Stimulated activated naive CD8-positive, alpha-beta T cell treated with anti-CD3 and anti-CD28 coated beads, Interleukin-15, amount 100 ng/mL, for 72 hours (primary cell): Measurements from ENCODE around the gene ESCO1.
A peak's percentile ranks its signal among the peaks of the same experiment; 100 is the strongest.
"Not testable (repeated sequence)": the region's sequence is repeated elsewhere in the genome, so short reads cannot be mapped to it uniquely, and the experiment has no call there.

Experiments used
- ATAC-seq: fragments of 150-1000 bp; cut with Tn5 transposase; 2 replicates; pipeline ENCODE4 v1.10.0; 2021; ENCODE audit warnings: mild to moderate bottlenecking, moderate library complexity
- DNase-seq, 2 donors: peaks; one replicate each; pipeline ENCODE4 v3.0.0; 2021 to 2022
- H3K27ac Mint-ChIP-seq, 2 donors: one replicate each; pipeline ENCODE4 v1.8.0; 2022; ENCODE audit warnings: mild to moderate bottlenecking in 2 of 2, mixed read lengths in 2 of 2, moderate library complexity in 2 of 2
- H3K27me3 Mint-ChIP-seq: one replicate; pipeline ENCODE4 v1.8.0; 2022; ENCODE audit warnings: mixed read lengths
- H3K4me1 Mint-ChIP-seq: one replicate; pipeline ENCODE4 v1.8.0; 2022; ENCODE audit warnings: mild to moderate bottlenecking, mixed read lengths
- H3K4me3 Mint-ChIP-seq, 2 donors: one replicate each; pipeline ENCODE4 v1.8.0; 2022; ENCODE audit warnings: mild to moderate bottlenecking in 2 of 2, mixed read lengths in 2 of 2, moderate library complexity in 1 of 2
- H3K9me3 Mint-ChIP-seq, 2 donors: one replicate each; pipeline ENCODE4 v1.8.0; 2022; ENCODE audit warnings: mixed read lengths in 2 of 2

Gene ESCO1

DNA sequence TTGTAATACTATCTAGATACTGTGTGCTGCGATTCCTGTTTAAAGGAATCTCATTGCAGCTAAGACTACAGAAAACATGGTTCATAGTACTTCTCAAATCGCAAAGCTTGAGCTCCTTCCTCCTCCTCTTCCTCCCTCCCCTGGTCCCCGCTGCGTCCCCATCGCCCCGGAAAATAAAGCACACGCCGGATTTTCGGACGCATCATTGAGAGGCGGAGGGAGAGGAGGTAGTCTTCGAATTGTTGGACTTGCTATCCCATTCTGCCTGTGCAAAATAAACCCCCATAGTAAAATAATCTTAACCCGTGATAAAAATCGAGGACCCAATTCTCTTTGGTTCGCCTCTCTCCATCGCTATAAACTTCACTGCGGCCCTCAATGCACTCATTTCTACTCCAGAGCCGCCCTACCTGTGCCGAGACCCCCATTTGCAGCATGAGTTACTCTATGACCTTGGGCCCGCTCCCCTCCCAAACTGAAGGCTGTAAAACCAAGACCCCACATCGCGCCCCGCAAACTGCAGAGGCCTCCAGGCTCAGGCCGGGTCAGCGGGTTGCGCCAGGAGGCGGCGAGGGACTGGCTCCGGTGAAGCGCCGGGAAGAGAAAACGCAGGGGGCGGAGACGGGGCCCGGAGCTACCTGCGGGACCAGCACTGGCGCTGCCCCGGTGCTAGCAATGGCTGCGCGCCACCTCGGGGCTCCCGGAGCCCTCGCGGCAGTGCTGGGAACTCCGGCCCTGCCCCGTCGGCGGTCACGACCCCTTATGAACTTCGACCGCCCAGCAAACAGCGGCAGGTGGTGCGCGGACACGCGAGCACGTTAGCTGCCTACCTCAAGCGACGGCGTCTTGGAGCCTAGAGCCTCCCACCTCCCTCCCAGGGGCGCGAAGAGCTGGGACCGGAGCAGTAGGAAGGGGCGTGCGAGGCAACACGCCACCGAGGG is 649 bp downstream of the ESCO1 start:
- peak; percentile 69 for ATAC-seq
- H3K27me3 Mint-ChIP-seq, result no peaks in the 10 kb centered on the region
- no peaks in the 10 kb centered on the region for H3K9me3 Mint-ChIP-seq
- DNase-seq, result peak in 1 of 2 donors; percentile 17
- peak overlapping the region; percentile 87 to 100 for H3K4me3 Mint-ChIP-seq
- peak overlapping the region; percentile 92 to 94 for H3K27ac Mint-ChIP-seq
- peaks cover 44% of the 10 kb centered on the region for H3K4me1 Mint-ChIP-seq

DNA sequence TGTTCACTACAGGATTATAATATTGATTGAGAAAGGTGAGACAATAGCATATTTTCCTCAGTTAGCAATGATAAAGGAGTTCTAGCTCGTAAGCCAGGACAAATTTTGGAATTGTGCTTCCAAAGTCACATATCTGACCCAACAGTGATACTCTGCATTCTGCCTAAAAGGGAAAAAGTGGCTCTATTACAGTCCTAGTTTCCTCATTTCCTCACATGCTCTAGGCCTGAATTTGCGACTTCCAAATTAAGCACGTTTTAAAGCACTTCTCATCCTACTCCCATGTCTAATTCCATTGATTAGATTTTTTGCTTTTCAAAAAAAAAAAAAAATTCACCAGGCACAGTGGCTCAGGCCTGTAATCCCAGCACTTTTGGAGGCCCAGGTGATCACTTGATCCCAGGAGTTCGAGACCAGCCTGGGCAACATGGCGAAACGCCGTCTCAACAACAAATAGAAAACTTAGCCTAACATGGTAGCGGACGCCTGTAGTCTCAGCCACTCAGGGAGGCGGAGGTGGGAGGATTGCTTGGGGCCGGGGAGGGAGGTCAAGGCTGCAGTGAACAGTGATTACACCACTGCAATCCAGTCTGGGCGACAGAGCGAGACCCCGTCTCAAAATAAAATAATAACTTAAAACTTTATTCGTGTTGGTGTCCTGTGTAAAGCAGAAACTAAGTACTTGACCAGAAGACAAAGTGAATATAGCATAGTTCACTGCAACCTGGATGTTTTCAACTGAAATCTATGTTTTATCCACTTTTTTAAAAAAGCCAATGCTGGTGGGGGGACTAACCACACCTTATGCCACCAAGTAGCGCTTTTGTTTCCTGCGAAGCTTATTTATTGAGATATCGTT is 1.5 kb downstream of the ESCO1 start:
- ATAC-seq (no peak), DNase-seq (no peak)
- Mint-ChIP-seq H3K9me3 (no peaks in the 10 kb centered on the region), H3K27me3 (no peaks in the 10 kb centered on the region), H3K4me3 (peak overlapping the region; percentile 87 to 100), H3K4me1 (peaks cover 46% of the 10 kb centered on the region), H3K27ac (peak overlapping the region; percentile 92 to 94)

GRCh38 chr18:21597620-21598019 is 2.9 kb downstream of the ESCO1 start:
- H3K4me3 Mint-ChIP-seq, result peak overlapping the region in 1 of 2 donors; percentile 22
- H3K4me1 Mint-ChIP-seq, result peaks cover 51% of the 10 kb centered on the region
- ATAC-seq (no peak), DNase-seq (no peak)
- H3K27me3 Mint-ChIP-seq, result no peaks in the 10 kb centered on the region
- no peaks in the 10 kb centered on the region for H3K9me3 Mint-ChIP-seq
- H3K27ac Mint-ChIP-seq, result no peak overlapping the region

- ATAC-seq, result no peak
- DNase-seq, result no peak
- H3K27me3 Mint-ChIP-seq, result no peaks in the 10 kb centered on the region
- no peak overlapping the region for H3K4me3 Mint-ChIP-seq
- H3K4me1 Mint-ChIP-seq, result peaks cover 36% of the 10 kb centered on the region
- peak overlapping the region in 1 of 2 donors; percentile 86 for H3K27ac Mint-ChIP-seq
- H3K9me3 Mint-ChIP-seq, result no peaks in the 10 kb centered on the region
Measured at GRCh38 chr18:21593540-21594257, 6.8 kb downstream of the ESCO1 start.

- H3K27ac Mint-ChIP-seq, ATAC-seq, H3K4me3 Mint-ChIP-seq, H3K9me3 Mint-ChIP-seq, H3K27me3 Mint-ChIP-seq, DNase-seq: not testable (repeated sequence)
- H3K4me1 Mint-ChIP-seq, result peaks cover 26% of the 10 kb centered on the region
Measured at GRCh38 chr18:21592361-21592760, 8.1 kb downstream of the ESCO1 start.

DNA sequence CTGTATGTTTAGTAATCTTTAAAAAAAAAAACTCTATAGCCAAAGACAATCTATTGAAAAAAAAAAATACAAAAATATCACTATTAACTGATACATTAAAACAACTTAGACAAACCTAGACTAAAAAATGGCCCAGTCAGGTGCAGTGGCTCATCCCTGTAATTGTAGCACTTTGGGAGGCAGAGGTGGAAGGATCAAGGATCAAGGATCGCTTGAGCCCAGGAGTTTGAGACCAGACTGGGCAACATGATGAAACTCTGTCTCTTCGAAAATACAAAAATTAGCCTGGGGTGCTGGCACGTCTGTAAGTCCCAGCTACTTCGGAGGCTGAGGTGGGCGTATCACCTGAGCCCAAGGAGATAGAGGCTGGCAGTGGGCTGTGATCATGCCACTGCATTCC is 16.1 kb downstream of the ESCO1 start:
- H3K27ac Mint-ChIP-seq, result no peak overlapping the region
- peaks cover 8% of the 10 kb centered on the region for H3K4me1 Mint-ChIP-seq
- H3K4me3 Mint-ChIP-seq, result no peak overlapping the region

DNA sequence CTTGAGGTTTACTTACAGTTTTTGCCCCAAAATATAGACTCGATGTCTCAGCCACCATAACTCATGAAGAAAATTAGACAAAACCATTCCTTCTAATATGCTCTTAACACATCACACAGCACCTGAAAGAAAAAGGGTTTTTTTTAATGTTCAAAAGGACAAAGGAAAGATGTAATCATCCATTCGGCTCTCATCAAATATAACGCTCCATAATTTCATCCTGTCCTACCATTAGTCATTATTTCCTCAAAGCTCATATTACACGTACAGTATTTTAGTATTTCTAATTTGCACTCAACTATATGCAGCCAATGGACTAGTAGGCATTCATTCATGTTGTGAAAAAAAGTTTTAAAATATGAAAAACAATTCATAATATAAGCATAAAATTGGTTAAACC is 24.8 kb downstream of the ESCO1 start:
- no peak for ATAC-seq
- Mint-ChIP-seq H3K27me3 (no peaks in the 10 kb centered on the region), H3K4me1 (no peaks in the 10 kb centered on the region), H3K4me3 (no peak overlapping the region), H3K9me3 (no peaks in the 10 kb centered on the region), H3K27ac (no peak overlapping the region)
- no peak for DNase-seq

More for the DNA sequence above, 16.1 kb downstream of the ESCO1 start:
- no peak for ATAC-seq
- Mint-ChIP-seq H3K27me3 (no peaks in the 10 kb centered on the region), H3K9me3 (no peaks in the 10 kb centered on the region)
- DNase-seq, result no peak

DNA sequence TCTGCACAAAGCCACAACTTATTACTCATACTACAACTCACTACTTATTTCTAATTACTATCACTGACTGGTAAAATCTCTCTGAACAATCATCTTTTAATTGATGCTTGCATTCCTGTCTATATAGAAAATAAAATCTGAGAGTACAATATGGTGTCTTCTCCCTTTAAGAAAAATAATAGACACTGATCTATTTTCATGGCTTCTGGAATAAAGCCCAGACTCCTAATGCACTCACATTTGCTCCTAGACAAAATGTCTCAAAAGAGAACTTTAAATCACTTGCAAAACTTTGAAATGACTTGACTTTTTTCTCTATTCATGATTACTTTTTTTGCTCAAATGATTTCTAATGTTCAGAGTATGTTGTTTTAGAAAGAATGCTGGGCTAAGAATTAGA is 28.7 kb downstream of the ESCO1 start:
- Mint-ChIP-seq H3K9me3 (no peaks in the 10 kb centered on the region), H3K27me3 (no peaks in the 10 kb centered on the region), H3K4me3 (no peak overlapping the region), H3K27ac (no peak overlapping the region), H3K4me1 (no peaks in the 10 kb centered on the region)
- ATAC-seq (no peak), DNase-seq (no peak)

DNA sequence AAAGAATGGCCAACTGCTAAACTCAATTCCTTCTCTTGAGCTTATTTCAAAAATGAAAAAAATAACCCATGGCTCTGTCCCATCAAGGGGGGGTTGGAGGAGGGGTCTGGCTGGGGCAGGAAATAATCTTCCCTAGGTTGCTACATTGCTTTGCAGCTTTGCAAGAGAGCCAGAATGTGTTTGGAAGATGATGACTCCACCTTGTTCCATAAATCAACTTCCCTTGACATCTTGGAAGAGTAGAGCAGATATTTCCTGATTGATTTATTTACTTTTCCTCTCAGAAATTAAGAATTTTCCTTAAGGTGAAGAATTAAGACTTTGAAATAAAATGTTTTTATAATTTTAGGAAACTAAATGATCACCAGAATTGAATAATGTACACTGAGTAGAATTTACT is 41.3 kb downstream of the ESCO1 start:
- Mint-ChIP-seq H3K9me3 (no peaks in the 10 kb centered on the region), H3K4me3 (no peak overlapping the region), H3K4me1 (no peaks in the 10 kb centered on the region), H3K27ac (no peak overlapping the region), H3K27me3 (no peaks in the 10 kb centered on the region)
- no peak for ATAC-seq
- no peak for DNase-seq

GRCh38 chr18:21557607-21558253 is 42.8 kb downstream of the ESCO1 start:
- H3K27me3 Mint-ChIP-seq, result no peaks in the 10 kb centered on the region
- DNase-seq (no peak), ATAC-seq (no peak)
- peaks cover 2% of the 10 kb centered on the region for H3K4me1 Mint-ChIP-seq
- no peak overlapping the region for H3K4me3 Mint-ChIP-seq
- H3K9me3 Mint-ChIP-seq, result peaks cover under 1 to 2% of the 10 kb centered on the region in 2 donors
- H3K27ac Mint-ChIP-seq, result peak overlapping the region in 1 of 2 donors; percentile 25

DNA sequence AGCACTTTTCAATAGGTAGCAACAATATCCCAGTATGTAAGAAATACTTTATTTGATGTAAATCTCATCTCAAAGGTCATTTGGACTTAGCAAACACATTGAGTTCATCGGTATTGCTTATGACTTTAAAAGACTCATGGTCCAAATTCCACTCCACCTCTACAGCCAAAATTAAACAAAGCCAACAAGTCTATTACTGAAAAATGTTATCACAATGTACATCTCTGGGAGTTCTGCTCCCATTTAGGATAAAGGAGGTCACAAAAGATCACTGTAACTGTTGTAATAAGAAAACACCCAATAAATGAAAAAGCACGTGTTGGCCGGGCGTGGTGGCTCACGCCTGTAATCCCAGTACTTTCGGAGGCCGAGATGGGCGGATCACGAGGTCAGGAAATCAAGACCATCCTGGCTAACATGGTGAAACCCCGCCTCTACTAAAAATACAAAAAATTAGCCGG is 50.0 kb downstream of the ESCO1 start:
- no peak overlapping the region for H3K4me3 Mint-ChIP-seq
- no peak for DNase-seq
- no peak for ATAC-seq
- no peaks in the 10 kb centered on the region for H3K27me3 Mint-ChIP-seq
- no peak overlapping the region for H3K27ac Mint-ChIP-seq
- peaks cover 8 to 14% of the 10 kb centered on the region in 2 donors for H3K9me3 Mint-ChIP-seq
- peaks cover 13% of the 10 kb centered on the region for H3K4me1 Mint-ChIP-seq

DNA sequence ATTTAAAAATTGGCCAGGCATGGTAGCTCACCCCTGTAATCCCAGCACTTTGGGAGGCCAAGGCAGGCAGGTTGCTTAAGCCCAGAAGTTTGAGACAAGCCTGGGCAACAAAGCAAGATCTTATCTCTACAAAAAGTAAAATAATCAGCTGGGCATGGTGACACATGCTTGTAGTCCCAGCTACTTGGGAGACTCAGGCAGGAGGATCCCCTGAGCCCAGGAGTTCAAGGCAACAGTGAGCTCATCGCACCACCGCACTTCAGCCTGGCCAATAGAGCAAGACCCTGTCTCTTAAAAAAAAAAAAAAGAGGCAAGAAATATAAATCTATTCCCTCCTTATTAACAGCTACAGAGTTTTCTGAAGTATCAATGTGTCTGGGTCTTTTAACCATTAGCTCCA is 51.9 kb downstream of the ESCO1 start:
- no peak for DNase-seq
- Mint-ChIP-seq H3K4me1 (peaks cover 13% of the 10 kb centered on the region), H3K27ac (peak overlapping the region in 1 of 2 donors; percentile 42), H3K9me3 (peaks cover 8 to 14% of the 10 kb centered on the region in 2 donors), H3K27me3 (no peaks in the 10 kb centered on the region), H3K4me3 (no peak overlapping the region)
- ATAC-seq, result no peak

GRCh38 chr18:21546423-21546822 is 54.1 kb downstream of the ESCO1 start:
- no peak for DNase-seq
- Mint-ChIP-seq H3K4me1 (no peaks in the 10 kb centered on the region), H3K4me3 (no peak overlapping the region), H3K9me3 (peaks cover 0 to under 1% of the 10 kb centered on the region in 2 donors), H3K27ac (peak overlapping the region in 1 of 2 donors; percentile 56), H3K27me3 (no peaks in the 10 kb centered on the region)
- no peak for ATAC-seq

GRCh38 chr18:21538230-21538629 is 62.3 kb downstream of the ESCO1 start:
- Mint-ChIP-seq H3K4me3 (no peak overlapping the region), H3K27ac (no peak overlapping the region), H3K9me3 (no peaks in the 10 kb centered on the region), H3K27me3 (no peaks in the 10 kb centered on the region), H3K4me1 (no peaks in the 10 kb centered on the region)
- ATAC-seq (no peak), DNase-seq (no peak)

DNA sequence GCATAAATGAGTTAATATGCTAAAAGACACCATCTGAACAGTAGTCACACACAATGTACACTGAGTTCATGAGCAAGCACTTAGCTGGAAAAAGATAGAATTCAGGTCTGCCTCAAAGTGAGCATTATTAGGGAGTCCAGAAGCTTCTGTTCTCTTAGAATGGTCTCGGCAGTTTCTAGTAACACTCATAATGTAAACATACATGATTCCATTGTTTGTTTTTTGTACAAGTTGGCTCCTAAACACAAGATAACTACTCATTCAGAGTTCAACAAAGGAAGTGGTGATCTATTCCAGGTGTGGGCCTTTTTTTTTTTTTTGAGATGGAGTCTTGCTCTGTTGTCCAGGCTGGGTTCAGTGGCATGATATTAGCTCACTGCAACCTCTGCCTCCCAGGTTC is 66.2 kb downstream of the ESCO1 start:
- H3K4me3 Mint-ChIP-seq, result no peak overlapping the region
- no peaks in the 10 kb centered on the region for H3K9me3 Mint-ChIP-seq

More for the DNA sequence above, 66.2 kb downstream of the ESCO1 start:
- DNase-seq (no peak), ATAC-seq (no peak)
- Mint-ChIP-seq H3K27ac (no peak overlapping the region), H3K27me3 (no peaks in the 10 kb centered on the region), H3K4me1 (no peaks in the 10 kb centered on the region)
